WTC11 (cell line): ENCODE data around the gene CCBE1.

Source experiments
- ATF2 ChIP-seq: sonication (generic); formaldehyde crosslinking; IDR thresholded peaks from 2 replicates; pipeline ENCODE4 v1.8.1; 2022; ENCODE audit warnings: low read depth, missing genetic modification reagents, borderline replicate concordance
- ATF3 ChIP-seq: sonication (generic); formaldehyde crosslinking; conservative IDR thresholded peaks from 2 replicates; pipeline ENCODE4 v1.8.1; 2022; ENCODE audit warnings: mild to moderate bottlenecking, missing genetic modification reagents
- CTCF ChIP-seq: fragments of 200-600 bp; IDR thresholded peaks from 2 replicates; pipeline ENCODE4 v1.8.0; 2022; ENCODE audit warnings: antibody characterized with exemption
- IRF1 ChIP-seq: sonication (generic); formaldehyde crosslinking; IDR thresholded peaks from 2 replicates; pipeline ENCODE4 v1.8.0; 2023; ENCODE audit warnings: missing genetic modification reagents
- IRF2 ChIP-seq: sonication (generic); formaldehyde crosslinking; IDR thresholded peaks from 2 replicates; pipeline ENCODE4 v1.8.0; 2022; ENCODE audit warnings: low read depth, missing genetic modification reagents, borderline replicate concordance
- USF1 ChIP-seq: sonication (generic); formaldehyde crosslinking; IDR thresholded peaks from 2 replicates; pipeline ENCODE4 v1.8.0; 2022; ENCODE audit warnings: mild to moderate bottlenecking, missing genetic modification reagents
- ZNF263 ChIP-seq: sonication (generic); formaldehyde crosslinking; IDR thresholded peaks from 2 replicates; pipeline ENCODE4 v1.8.1; 2022; ENCODE audit warnings: low read depth, mild to moderate bottlenecking, moderate library complexity, missing genetic modification reagents
- ZNF416 ChIP-seq: fragments of 250-450 bp; sonication (Bioruptor Pico); IDR thresholded peaks from 2 replicates; pipeline ENCODE4 v1.9.0; 2021; ENCODE audit warnings: mild to moderate bottlenecking, inconsistent platforms

- TF ChIP-seq ZNF263 (CRISPR knock-in tag): no peak
- no peak for TF ChIP-seq CTCF
- no peak for TF ChIP-seq ATF3 (CRISPR knock-in tag)
- no peak for TF ChIP-seq IRF1 (CRISPR knock-in tag)
- TF ChIP-seq ZNF416 (CRISPR knock-in tag): no peak
- TF ChIP-seq IRF2: no peak
- TF ChIP-seq USF1 (CRISPR knock-in tag): no peak
- no peak for TF ChIP-seq ATF2 (CRISPR knock-in tag)
These were observed 21.9 kb downstream of the CCBE1 start for GRCh38 chr18:59675346-59675745.
